PC-3 (cell line): ENCODE measurements around the gene FUT7.

Source experiments
- CTCF ChIP-seq: fragments of 300-600 bp; sonication (generic); conservative IDR thresholded peaks from 2 replicates; pipeline ENCODE4 v1.5.1; 2017; ENCODE audit warnings: antibody characterized with exemption, low read depth, mild to moderate bottlenecking, low read length
- EZH2 ChIP-seq: fragments of 300-600 bp; sonication (generic); IDR thresholded peaks from one replicate; pipeline ENCODE4 v1.6.1; 2017; ENCODE audit warnings: antibody characterized with exemption, mild to moderate bottlenecking, low read length; ENCODE audit not compliant: unreplicated experiment

DNA sequence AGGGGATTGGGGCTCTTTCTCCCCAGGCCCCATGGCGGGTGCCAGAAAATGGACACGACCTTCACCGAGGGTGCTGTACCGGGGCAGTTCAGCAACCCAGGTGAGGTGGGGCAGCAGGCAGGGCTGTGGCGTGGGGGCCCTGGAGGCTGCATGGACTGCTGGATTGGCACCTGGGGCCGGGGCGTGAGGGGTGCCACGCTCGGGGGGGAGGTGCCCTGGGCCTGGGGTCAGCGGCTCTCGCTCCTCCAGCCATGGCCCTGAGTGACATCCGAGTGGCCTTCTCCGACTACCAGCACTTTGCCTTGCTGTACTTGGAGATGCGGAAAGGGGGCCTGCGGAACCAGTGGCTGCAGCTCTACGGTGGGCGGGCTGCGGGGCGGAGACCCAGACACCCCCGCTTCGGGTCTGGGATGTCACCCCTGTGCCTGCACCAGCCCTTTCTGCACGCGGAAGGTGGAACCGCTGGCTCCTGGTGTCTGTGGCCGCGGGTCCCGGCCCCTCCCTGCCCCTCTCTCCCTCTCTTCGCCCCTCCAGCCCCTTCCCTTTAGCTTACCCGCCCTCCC lies 47.3 kb downstream of the FUT7 start:
- TF ChIP-seq EZH2, result no peak
- TF ChIP-seq CTCF, result no peak
